OCI-LY7 (cell line): ENCODE data around the gene TRIM14.

Source experiments
- CTCF ChIP-seq: fragments of 200-600 bp; sonication (generic); conservative IDR thresholded peaks from 2 replicates; pipeline ENCODE4 v1.5.1; 2014; ENCODE audit warnings: mild to moderate bottlenecking, antibody characterized with exemption, low read length, moderate library complexity, mixed read lengths
- EZH2phosphoT487 ChIP-seq: fragments of 200-600 bp; sonication (generic); IDR thresholded peaks from 2 replicates; pipeline ENCODE4 v1.6.1; 2018; ENCODE audit warnings: low read depth, borderline replicate concordance, mild to moderate bottlenecking, mixed run types, antibody characterized with exemption, low read length, moderate library complexity, mixed read lengths

- TF ChIP-seq CTCF (no peak), EZH2phosphoT487 (no peak)
Observed at GRCh38 chr9:98101868-98102273, 17.2 kb downstream of the TRIM14 start.
